B cell (primary cell): ENCODE results near the gene ADD3. TPM values are rescaled to one million over a fixed set of nuclear protein-coding genes. Genes with fewer than 3 reads are reported as not detected.

Source experiments
- ATAC-seq: fragments of 200-7000 bp; cut with Tn5 transposase; one replicate; pipeline ENCODE4 v1.10.0; 2021; ENCODE audit warnings: low read depth, mild to moderate bottlenecking, moderate number of reproducible peaks, moderate library complexity
- CTCF ChIA-PET: fragments of 350-600 bp; sonication (Branson Sonifier 250); formaldehyde crosslinking; loops from one replicate; lab custom pipeline; 2021; ENCODE audit warnings: antibody characterized with exemption, inconsistent platforms; lab: Charles Lee
- POLR2A ChIA-PET: fragments of 350-600 bp; sonication (Branson Sonifier 250); formaldehyde crosslinking; loops from one replicate; lab custom pipeline; 2021; ENCODE audit warnings: antibody characterized with exemption; lab: Charles Lee
- DNase-seq: peaks from one replicate; pipeline ENCODE4 v3.0.0; 2013
- H2AFZ ChIP-seq: 2 replicates; pipeline ENCODE4 v1.6.1; 2012; ENCODE audit warnings: mild to moderate bottlenecking, low read depth, low read length; ENCODE audit not compliant: insufficient read depth, poor library complexity, severe bottlenecking
- H3K27ac ChIP-seq, 2 donors: 1 replicate in 1 of 2; 2 replicates in 1 of 2; pipeline ENCODE4 v1.5.1; 2012 to 2013; ENCODE audit warnings: low read length in 2 of 2, mild to moderate bottlenecking in 2 of 2, moderate library complexity in 1 of 2
- H3K27me3 ChIP-seq, 4 experiments: fragments of 200-600 bp in 1 of 4; sonication (generic) in 1 of 4; replicated peaks in 1 of 4; 1 replicate in 2 of 4; 2 replicates in 2 of 4; pipeline versions ENCODE4 v1.6.1 to v1.7.0; 2013 to 2016; ENCODE audit warnings: low read length in 3 of 4, mild to moderate bottlenecking in 2 of 4, mixed read lengths in 1 of 4, moderate library complexity in 1 of 4; ENCODE audit not compliant: insufficient read depth in 4 of 4, control insufficient read depth in 3 of 4; ENCODE audit errors: control extremely low read depth in 1 of 4
- H3K36me3 ChIP-seq, 2 experiments: replicated peaks in 1 of 2; 1 replicate in 1 of 2; 2 replicates in 1 of 2; pipeline versions ENCODE4 v1.6.1 to v1.7.1; 2013; ENCODE audit warnings: low read length in 1 of 2; ENCODE audit not compliant: insufficient read depth in 2 of 2, control insufficient read depth in 1 of 2; ENCODE audit errors: control extremely low read depth in 1 of 2, extremely low read depth in 1 of 2
- H3K4me1 ChIP-seq, 2 donors: fragments of 200-600 bp in 1 of 2; sonication (generic) in 1 of 2; 1 replicate in 1 of 2; 2 replicates in 1 of 2; pipeline versions ENCODE4 v1.5.1 to v1.6.1; 2013 to 2017; ENCODE audit warnings: low read length in 2 of 2; ENCODE audit not compliant: control insufficient read depth in 2 of 2, insufficient read depth in 2 of 2
- H3K4me2 ChIP-seq: replicated peaks from 2 replicates; pipeline ENCODE3; 2012; ENCODE audit warnings: mild to moderate bottlenecking, low read depth, low read length; ENCODE audit not compliant: poor library complexity, severe bottlenecking
- H3K4me3 ChIP-seq, 5 experiments: fragments of 200-600 bp in 1 of 5; sonication (generic) in 1 of 5; 1 replicate in 3 of 5; 2 replicates in 2 of 5; pipeline versions ENCODE4 v1.5.1 to v1.7.0; 2011 to 2016; ENCODE audit warnings: low read length in 4 of 5, mild to moderate bottlenecking in 4 of 5, low read depth in 2 of 5, control low read depth in 1 of 5, moderate library complexity in 1 of 5; ENCODE audit not compliant: insufficient read depth in 1 of 5; ENCODE audit errors: control extremely low read depth in 1 of 5, extremely low read depth in 1 of 5
- H3K79me2 ChIP-seq: fragments of 200-600 bp; sonication (generic); one replicate; pipeline ENCODE4 v1.6.0; 2016; ENCODE audit warnings: low read length; ENCODE audit not compliant: control insufficient read depth, insufficient read depth
- H3K9ac ChIP-seq: fragments of 200-600 bp; sonication (generic); 2 replicates; pipeline ENCODE4 v1.6.1; 2017; ENCODE audit warnings: mild to moderate bottlenecking, low read length, moderate library complexity
- H3K9me3 ChIP-seq, 3 donors: one replicate each; pipeline versions ENCODE4 v1.6.1 to v1.7.1; 2013; ENCODE audit warnings: low read length in 2 of 3; ENCODE audit not compliant: control insufficient read depth in 2 of 3, insufficient read depth in 1 of 3; ENCODE audit errors: control extremely low read depth in 1 of 3
- H4K20me1 ChIP-seq: 2 replicates; pipeline ENCODE4 v1.6.0; 2012; ENCODE audit warnings: mild to moderate bottlenecking, low read length; ENCODE audit not compliant: insufficient read depth, control insufficient read depth, poor library complexity, severe bottlenecking
- H3K27ac Mint-ChIP-seq: one replicate; pipeline ENCODE4 v1.8.0; 2021; ENCODE audit warnings: mixed read lengths
- H3K27me3 Mint-ChIP-seq: one replicate; pipeline ENCODE4 v1.8.0; 2021; ENCODE audit warnings: mixed read lengths
- H3K4me1 Mint-ChIP-seq: one replicate; pipeline ENCODE4 v1.8.0; 2021; ENCODE audit warnings: mixed read lengths
- H3K4me3 Mint-ChIP-seq: one replicate; pipeline ENCODE4 v1.8.0; 2021; ENCODE audit warnings: mixed read lengths
- H3K9me3 Mint-ChIP-seq: one replicate; pipeline ENCODE4 v1.8.0; 2022; ENCODE audit warnings: mixed read lengths; ENCODE audit not compliant: insufficient read depth
- CTCF ChIP-seq: fragments of 200-600 bp; IDR thresholded peaks from one replicate; pipeline ENCODE4 v1.8.0; 2022; ENCODE audit warnings: antibody characterized with exemption, mild to moderate bottlenecking
- EZH2 ChIP-seq: IDR thresholded peaks from 2 replicates; pipeline ENCODE4 v1.6.1; 2012; ENCODE audit warnings: borderline replicate concordance, low read depth, mild to moderate bottlenecking, moderate library complexity, low read length; ENCODE audit not compliant: insufficient read depth, poor library complexity, severe bottlenecking
- WGBS: methylation state at CpG from one replicate; pipeline ENCODE4 v1.1.5; 2013; ENCODE audit warnings: missing lambda C conversion rate; ENCODE audit not compliant: insufficient coverage; 5-methylcytosine and 5-hydroxymethylcytosine counted together
- intact Hi-C: fragments of 100-400 bp; cut with micrococcal nuclease; formaldehyde crosslinking; loops from one replicate; pipeline ENCODE4 v1.10.0; 2022
- polyA plus RNA-seq: library from polyadenylated mRNA; depleted of rRNA; stranded (reverse); fragments of >200 nt; gene quantifications from 2 replicates; pipeline ENCODE4 v1.2.3, GENCODE V29; 2012
- total RNA-seq, 2 donors: library from RNA; stranded (reverse); fragments of 120-200 nt in 1 of 2; gene quantifications; 1 replicate in 1 of 2; 2 replicates in 1 of 2; pipeline versions ENCODE4 v1.2.3 to v1.2.4, GENCODE V29; 2013 to 2022

Gene ADD3
- total and polyA plus RNA-seq, 2 donors (not counting 1 experiment from before 2014, with no cell fraction given), result 156 to 185 TPM

- H3K36me3 ChIP-seq, result no peaks in the 10 kb centered on the region
- H4K20me1 ChIP-seq, result no peaks in the 10 kb centered on the region
- no peak overlapping the region for H3K9ac ChIP-seq
- intact Hi-C loops, result no loop called here
- no peak overlapping the region for H3K4me3 Mint-ChIP-seq
- ChIA-PET CTCF (no interaction called here), POLR2A (no interaction called here)
- no peak overlapping the region for H3K4me3 ChIP-seq
- no peak for DNase-seq
- no peak for ATAC-seq
- H3K27me3 ChIP-seq, result no peaks in the 10 kb centered on the region
- peaks cover 0 to 9% of the 10 kb centered on the region in 2 donors for H3K4me1 ChIP-seq
- H2AFZ ChIP-seq, result no peak overlapping the region
- no peak overlapping the region for H3K27ac ChIP-seq
- no peaks in the 10 kb centered on the region for H3K9me3 Mint-ChIP-seq
- no peaks in the 10 kb centered on the region for H3K79me2 ChIP-seq
- H3K4me1 Mint-ChIP-seq, result peaks cover 12% of the 10 kb centered on the region
- 100% methylated on average over 3 of the region's 8 CpGs for WGBS
- no peak overlapping the region for H3K27ac Mint-ChIP-seq
- no peak overlapping the region for H3K4me2 ChIP-seq
- TF ChIP-seq CTCF (no peak), EZH2 (no peak)
- no peaks in the 10 kb centered on the region for H3K27me3 Mint-ChIP-seq
- H3K9me3 ChIP-seq, result no peaks in the 10 kb centered on the region
Measured at GRCh38 chr10:109959259-109960145, 48.3 kb upstream of the ADD3 start.

- H3K4me2 ChIP-seq, result no peak overlapping the region
- H3K79me2 ChIP-seq, result no peaks in the 10 kb centered on the region
- H2AFZ ChIP-seq, result no peak overlapping the region
- DNase-seq (no peak), ATAC-seq (no peak)
- intact Hi-C loops, result no loop called here
- ChIA-PET POLR2A (no interaction called here), CTCF (no interaction called here)
- H4K20me1 ChIP-seq, result no peaks in the 10 kb centered on the region
- H3K27me3 ChIP-seq, result no peaks in the 10 kb centered on the region
- no peaks in the 10 kb centered on the region for H3K36me3 ChIP-seq
- WGBS, result no CpG with 5 or more reads among the region's 2 CpGs
- no peaks in the 10 kb centered on the region for H3K27me3 Mint-ChIP-seq
- H3K9me3 Mint-ChIP-seq, result no peaks in the 10 kb centered on the region
- no peak overlapping the region for H3K4me3 Mint-ChIP-seq
- no peak overlapping the region for H3K27ac Mint-ChIP-seq
- peaks cover 0 to 9% of the 10 kb centered on the region in 2 donors for H3K4me1 ChIP-seq
- no peak overlapping the region for H3K27ac ChIP-seq
- H3K9me3 ChIP-seq, result no peaks in the 10 kb centered on the region
- peaks cover 12% of the 10 kb centered on the region for H3K4me1 Mint-ChIP-seq
- no peak for TF ChIP-seq EZH2
- no peak for TF ChIP-seq CTCF
- no peak overlapping the region for H3K4me3 ChIP-seq
- H3K9ac ChIP-seq, result no peak overlapping the region
Measured at GRCh38 chr10:109960682-109961081, 47.1 kb upstream of the ADD3 start.
